SK-N-SH (cell line): Measurements from ENCODE around the gene LPCAT2. TPM values are rescaled to one million over a fixed set of nuclear protein-coding genes. Genes with fewer than 3 reads are reported as not detected.

Experiments used
- CTCF ChIA-PET: fragments of 300-600, 350-600 bp; formaldehyde crosslinking; extraction: SDS; loops from one replicate; lab custom pipeline; 2021; lab: Yijun Ruan, JAX
- POLR2A ChIA-PET: fragments of 350-600 bp; sonication (Branson Sonifier 250); formaldehyde crosslinking; extraction: SDS; loops from one replicate; lab custom pipeline; 2020; ENCODE audit warnings: antibody characterized with exemption, inconsistent platforms; lab: Yijun Ruan, JAX
- DNase-seq: peaks from one replicate; pipeline ENCODE4 v3.0.0; 2012
- H2AFZ ChIP-seq: fragments of 200-600 bp; sonication (generic); 2 replicates; pipeline ENCODE4 v1.8.1; 2016; ENCODE audit warnings: antibody characterized with exemption, mild to moderate bottlenecking, low read depth
- H3F3A ChIP-seq: fragments of 200-600 bp; sonication (generic); replicated peaks from 2 replicates; pipeline ENCODE3; 2016; ENCODE audit warnings: antibody characterized with exemption, mild to moderate bottlenecking; ENCODE audit not compliant: insufficient read depth
- H3K27ac ChIP-seq, 2 experiments: fragments of 200-500 bp in 1 of 2; fragments of 200-600 bp in 1 of 2; sonication (Bioruptor generic) in 1 of 2; sonication (generic), shearing (Covaris generic) in 1 of 2; 2 replicates each; pipeline versions ENCODE4 v1.5.1 to v1.6.1; 2014 to 2016; ENCODE audit warnings: low read depth in 2 of 2, inconsistent platforms in 1 of 2, low read length in 1 of 2, mild to moderate bottlenecking in 1 of 2, mixed read lengths in 1 of 2
- H3K27me3 ChIP-seq: fragments of 200-600 bp; sonication (generic), shearing (Covaris generic); 2 replicates; pipeline ENCODE4 v1.6.1; 2016; ENCODE audit warnings: mixed run types; ENCODE audit not compliant: insufficient read depth
- H3K36me3 ChIP-seq, 2 experiments: fragments of 200-500 bp in 1 of 2; fragments of 200-600 bp in 1 of 2; sonication (Bioruptor generic) in 1 of 2; sonication (generic) in 1 of 2; replicated peaks in 1 of 2; 2 replicates each; pipeline versions ENCODE3 to v1.5.1; 2014 to 2016; ENCODE audit warnings: low read length in 1 of 2, mild to moderate bottlenecking in 1 of 2; ENCODE audit not compliant: insufficient read depth in 2 of 2, control insufficient read depth in 1 of 2
- H3K4me1 ChIP-seq, 2 experiments: fragments of 200-500 bp in 1 of 2; fragments of 200-600 bp in 1 of 2; sonication (Bioruptor generic) in 1 of 2; sonication (generic), shearing (Covaris generic) in 1 of 2; 2 replicates each; pipeline versions ENCODE4 v1.5.1 to v1.6.1; 2014 to 2016; ENCODE audit warnings: low read depth in 1 of 2, low read length in 1 of 2, mixed run types in 1 of 2; ENCODE audit not compliant: insufficient read depth in 2 of 2, control insufficient read depth in 1 of 2
- H3K4me2 ChIP-seq: fragments of 200-600 bp; sonication (generic), shearing (Covaris generic); 2 replicates; pipeline ENCODE4 v1.6.1; 2017; ENCODE audit warnings: mixed run types
- H3K4me3 ChIP-seq, 2 experiments: fragments of 200-500 bp in 1 of 2; fragments of 200-600 bp in 1 of 2; sonication (Bioruptor generic) in 1 of 2; sonication (generic), shearing (Covaris generic) in 1 of 2; 2 replicates each; pipeline versions ENCODE4 v1.5.1 to v1.8.1; 2014 to 2016; ENCODE audit warnings: low read depth in 2 of 2, inconsistent platforms in 1 of 2, low read length in 1 of 2, mild to moderate bottlenecking in 1 of 2, mixed read lengths in 1 of 2, moderate library complexity in 1 of 2
- H3K79me2 ChIP-seq: fragments of 200-600 bp; sonication (generic); 2 replicates; pipeline ENCODE4 v1.8.1; 2017; ENCODE audit warnings: mild to moderate bottlenecking; ENCODE audit not compliant: insufficient read depth
- H3K9ac ChIP-seq: fragments of 200-600 bp; sonication (generic); 2 replicates; pipeline ENCODE4 v1.6.1; 2017; ENCODE audit warnings: mixed run types
- H3K9me2 ChIP-seq: fragments of 200-600 bp; sonication (generic); 2 replicates; pipeline ENCODE4 v1.6.1; 2017; ENCODE audit warnings: mixed run types
- H3K9me3 ChIP-seq: fragments of 200-600 bp; sonication (generic); 2 replicates; pipeline ENCODE4 v1.6.1; 2017; ENCODE audit warnings: mixed run types, mild to moderate bottlenecking, moderate library complexity
- H4K20me1 ChIP-seq: fragments of 200-600 bp; sonication (generic); 2 replicates; pipeline ENCODE4 v1.6.1; 2017; ENCODE audit warnings: mild to moderate bottlenecking, mixed run types; ENCODE audit not compliant: insufficient read depth
- CTCF ChIP-seq: fragments of 200-600 bp; sonication (generic); IDR thresholded peaks from 2 replicates; pipeline ENCODE4 v1.6.1; 2017; ENCODE audit warnings: antibody characterized with exemption, mild to moderate bottlenecking, moderate library complexity
- FOSL2 ChIP-seq: IDR thresholded peaks from 2 replicates; pipeline ENCODE4 v1.4.0; 2012; ENCODE audit warnings: low read depth, mild to moderate bottlenecking, moderate library complexity, borderline replicate concordance
- FOXM1 ChIP-seq: IDR thresholded peaks from 2 replicates; pipeline ENCODE4 v1.4.0; 2012; ENCODE audit warnings: low read depth, mild to moderate bottlenecking
- GATA2 ChIP-seq: sonication (generic); formaldehyde crosslinking; IDR thresholded peaks from 2 replicates; pipeline ENCODE4 v1.5.0; 2020; ENCODE audit warnings: mild to moderate bottlenecking, missing genetic modification reagents
- IRF3 ChIP-seq: fragments of 150-350 bp; IDR thresholded peaks from 2 replicates; pipeline ENCODE4 v1.6.1; 2016; ENCODE audit warnings: mild to moderate bottlenecking, low read depth, low read length
- JUND ChIP-seq: IDR thresholded peaks from 2 replicates; pipeline ENCODE4 v1.4.0; 2012
- MXI1 ChIP-seq: IDR thresholded peaks from 2 replicates; pipeline ENCODE4 v1.6.1; 2012; ENCODE audit warnings: mild to moderate bottlenecking, low read depth, low read length, improper control_type of control experiment
- NFIC ChIP-seq: IDR thresholded peaks from 2 replicates; pipeline ENCODE4 v1.4.0; 2012; ENCODE audit warnings: borderline replicate concordance
- NRF1 ChIP-seq: IDR thresholded peaks from 2 replicates; pipeline ENCODE4 v1.6.1; 2012; ENCODE audit warnings: low read depth, mild to moderate bottlenecking, low read length
- PBX3 ChIP-seq: IDR thresholded peaks from 2 replicates; pipeline ENCODE4; 2012
- POLR2AphosphoS5 ChIP-seq: IDR thresholded peaks from 2 replicates; pipeline ENCODE4 v1.6.1; 2012; ENCODE audit warnings: low read depth, low read length
- RAD21 ChIP-seq: IDR thresholded peaks from 2 replicates; pipeline ENCODE4 v1.6.1; 2012; ENCODE audit warnings: mild to moderate bottlenecking, low read length
- RCOR1 ChIP-seq: fragments of 150-350 bp; IDR thresholded peaks from 2 replicates; pipeline ENCODE4 v1.6.1; 2017; ENCODE audit warnings: antibody characterized with exemption, low read length
- RFX5 ChIP-seq: IDR thresholded peaks from 2 replicates; pipeline ENCODE4 v1.6.1; 2012; ENCODE audit warnings: mild to moderate bottlenecking, improper control_type of control experiment, low read length
- TCF12 ChIP-seq: IDR thresholded peaks from 2 replicates; pipeline ENCODE4 v1.4.0; 2012
- USF1 ChIP-seq: IDR thresholded peaks from 2 replicates; pipeline ENCODE4 v1.4.0; 2012; ENCODE audit warnings: low read depth, borderline replicate concordance
- USF2 ChIP-seq: fragments of 150-350 bp; IDR thresholded peaks from 2 replicates; pipeline ENCODE4 v1.6.1; 2017; ENCODE audit warnings: antibody characterized with exemption, low read length, low read depth, borderline replicate concordance
- YY1 ChIP-seq: IDR thresholded peaks from 2 replicates; pipeline ENCODE4 v1.4.0; 2012; ENCODE audit warnings: low read depth, mild to moderate bottlenecking
- WGBS: methylation state at CpG from one replicate; pipeline ENCODE4 v1.1.6; 2017; ENCODE audit warnings: low lambda C conversion rate; 5-methylcytosine and 5-hydroxymethylcytosine counted together
- polyA plus RNA-seq, 3 experiments: library from polyadenylated mRNA; depleted of rRNA; stranded (reverse); fragments of >200 nt; gene quantifications; 2 replicates each; pipeline ENCODE4 v1.2.3, GENCODE V29; 2012

The LPCAT2 gene
- polyA plus RNA-seq, 1 of the 3 experiments (the other 2 are of a cell fraction): 9.1 TPM

GRCh38 chr16:55530316-55530856, 21.5 kb downstream of the LPCAT2 start (continued):
- TF ChIP-seq RAD21 (no peak), RFX5 (no peak), NFIC (no peak)

- Histone ChIP-seq H3F3A (peaks cover 6% of the 10 kb centered on the region), H3K27me3 (no peaks in the 10 kb centered on the region), H3K4me2 (no peak overlapping the region), H3K36me3 (peaks cover 81 to 82% of the 10 kb centered on the region in 2 experiments), H3K4me3 (no peak overlapping the region), H3K4me1 (peaks cover 2 to 3% of the 10 kb centered on the region in 2 experiments; a peak in 3 of 4 replicates), H3K9ac (no peak overlapping the region), H3K27ac (peak overlapping the region; percentile 21 to 39; a peak in 2 of 4 replicates), H3K79me2 (no peaks in the 10 kb centered on the region), H3K9me2 (no peaks in the 10 kb centered on the region), H3K9me3 (no peaks in the 10 kb centered on the region), H2AFZ (0 out of 2 replicates have a peak overlapping the region, but pooled peaks have one; percentile 0), H4K20me1 (no peaks in the 10 kb centered on the region)
- TF ChIP-seq MXI1: no peak
- no peak for TF ChIP-seq NRF1
- 0 out of 2 replicates have a peak, but pooled peaks have one; percentile 13 for TF ChIP-seq JUND
- ChIA-PET CTCF (interaction anchor here (0.6 to 1.5 kb wide), 2 partner anchors 67 to 68 kb away, joined by 3 to 5 read pairs; no protein-coding TSS in a partner anchor), POLR2A (no interaction called here)
- 88% methylated on average over 1 of the region's 1 CpG for WGBS
- DNase-seq: no peak
Observed at GRCh38 chr16:55532227-55532626, 23.4 kb downstream of the LPCAT2 start.

GRCh38 chr16:55534756-55535155, 25.9 kb downstream of the LPCAT2 start:
- H3K9me3 ChIP-seq: no peaks in the 10 kb centered on the region
- no peak overlapping the region for H2AFZ ChIP-seq
- WGBS: 82% methylated on average over 2 of the region's 2 CpGs
- H3K4me2 ChIP-seq: no peak overlapping the region
- H3K79me2 ChIP-seq: no peaks in the 10 kb centered on the region
- no peak overlapping the region for H3K9ac ChIP-seq
- H3K4me1 ChIP-seq: peaks cover 2 to 3% of the 10 kb centered on the region in 2 experiments; a peak in 3 of 4 replicates
- H3K4me3 ChIP-seq: no peak overlapping the region
- no peaks in the 10 kb centered on the region for H4K20me1 ChIP-seq
- no peak for DNase-seq
- H3F3A ChIP-seq: peaks cover 11% of the 10 kb centered on the region
- H3K27ac ChIP-seq: peak overlapping the region in 1 of 2 experiments; percentile 6; a peak in 1 of 4 replicates
- POLR2A ChIA-PET: no interaction called here
- no peaks in the 10 kb centered on the region for H3K27me3 ChIP-seq
- peaks cover 75 to 86% of the 10 kb centered on the region in 2 experiments for H3K36me3 ChIP-seq
- CTCF ChIA-PET: interaction anchor here (8.9 kb wide), 1 partner anchor 70 kb away, joined by 115 read pairs; no protein-coding TSS in a partner anchor
- no peaks in the 10 kb centered on the region for H3K9me2 ChIP-seq
- TF ChIP-seq CTCF (no peak), FOSL2 (no peak), FOXM1 (no peak), USF2 (no peak), RCOR1 (no peak), GATA2 (CRISPR knock-in tag) (no peak), YY1 (no peak), POLR2AphosphoS5 (no peak), TCF12 (no peak), IRF3 (no peak), PBX3 (no peak), USF1 (no peak)
